Esophagus squamous epithelium (tissue), 4 donors: ENCODE data around the gene UBE2G2.

Experiments used
- CTCF ChIP-seq, 6 experiments: fragments of 450-650 bp in 4 of 6; fragments of 200-600 bp in 2 of 6; sonication (generic) in 2 of 6; IDR thresholded peaks; one replicate each; pipeline ENCODE4 v1.5.1; 2016 to 2019; ENCODE audit warnings: antibody characterized with exemption in 6 of 6, mild to moderate bottlenecking in 4 of 6, moderate library complexity in 4 of 6
- POLR2A ChIP-seq, 4 donors: fragments of 450-650 bp; IDR thresholded peaks; one replicate each; pipeline ENCODE4 v1.6.1; 2017; ENCODE audit warnings: antibody characterized with exemption in 4 of 4, mild to moderate bottlenecking in 4 of 4, moderate library complexity in 3 of 4

DNA sequence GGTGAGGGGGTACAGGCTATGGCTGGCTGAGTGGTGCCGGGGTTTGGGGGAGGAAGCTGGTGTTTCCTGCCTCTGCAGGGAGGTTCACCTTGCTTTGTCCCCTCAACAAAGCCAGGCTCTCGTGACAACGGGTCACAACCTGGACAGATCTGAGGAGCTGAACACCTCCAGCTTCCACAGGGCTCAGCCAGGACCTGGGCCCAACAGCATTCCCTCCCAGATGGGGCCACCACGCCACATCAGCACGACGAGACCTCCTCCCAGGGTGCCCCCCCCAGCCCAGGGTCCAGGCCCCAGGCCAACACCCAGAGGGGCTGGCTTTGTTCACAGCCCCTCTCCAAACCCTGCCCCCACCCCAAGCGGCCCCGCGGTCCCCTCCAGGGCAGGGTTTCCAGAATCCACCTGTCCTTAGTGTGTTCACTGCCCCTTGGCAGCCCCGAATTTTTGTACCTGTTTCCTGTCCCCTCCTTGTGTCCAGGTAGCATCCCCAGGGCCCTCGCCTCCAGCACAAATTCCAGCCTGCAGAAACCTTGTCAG is 34.7 kb downstream of the UBE2G2 start:
- TF ChIP-seq CTCF (IDR thresholded peaks at IDR 0.05) (no peak), POLR2A (IDR thresholded peaks at IDR 0.05) (no peak)
